Motor neuron (in vitro differentiated cells): ENCODE data around the gene ERP29. TPM values are rescaled to one million over a fixed set of nuclear protein-coding genes. Genes with fewer than 3 reads are reported as not detected.

Experiments used
- ATAC-seq, 8 experiments: fragments of 200-7000 bp; cut with Tn5 transposase; replicated peaks in 6 of 8; 2 replicates each; pipeline ENCODE4 v1.8.0; 2021; ENCODE audit warnings: mild to moderate bottlenecking in 8 of 8, moderate library complexity in 8 of 8
- H3K27ac ChIP-seq, 2 donors: fragments of 250-450 bp; sonication (Bioruptor Pico); 2 replicates each; pipeline ENCODE4 v1.9.0; 2021; ENCODE audit warnings: antibody characterized with exemption in 2 of 2, mild to moderate bottlenecking in 2 of 2, moderate library complexity in 1 of 2
- H3K4me1 ChIP-seq, 2 donors: fragments of 250-450 bp; sonication (Bioruptor Pico); replicated peaks in 1 of 2; 2 replicates each; pipeline ENCODE4 v1.6.1; 2021; ENCODE audit warnings: antibody characterized with exemption in 2 of 2, mild to moderate bottlenecking in 2 of 2, moderate library complexity in 1 of 2
- H3K4me3 ChIP-seq, 5 donors: fragments of 250-450 bp; sonication (Bioruptor Pico); 2 replicates each; pipeline ENCODE4 v1.9.0; 2021; ENCODE audit warnings: antibody characterized with exemption in 5 of 5, mild to moderate bottlenecking in 5 of 5, moderate library complexity in 4 of 5
- WGBS, 10 experiments: fragments of 450-650 bp; shearing (Covaris generic); methylation state at CpG; one replicate each; pipeline ENCODE4 v1.0.0; 2022; 5-methylcytosine and 5-hydroxymethylcytosine counted together
- in situ Hi-C, 9 experiments: fragments of 400-800 bp; cut with MboI; loops; one replicate each; pipeline ENCODE4 v1.15.0; 2021; ENCODE audit warnings: low sequenced_read_pairs in 9 of 9, low pct_unique_long_range_greater_than_20kb in 2 of 9; ENCODE audit not compliant: unreplicated experiment in 9 of 9
- total RNA-seq, 8 experiments: library from RNA; unstranded; fragments of 300-600 nt; gene quantifications; 2 replicates each; pipeline versions ENCODE4 v1.2.3 to v1.2.4, GENCODE V29; 2022

The ERP29 gene
- 100 to 1,000 TPM in 5 of 8 experiments, 10 to 100 TPM in 3; 47.2 to 152 (median 107) TPM for total RNA-seq

DNA sequence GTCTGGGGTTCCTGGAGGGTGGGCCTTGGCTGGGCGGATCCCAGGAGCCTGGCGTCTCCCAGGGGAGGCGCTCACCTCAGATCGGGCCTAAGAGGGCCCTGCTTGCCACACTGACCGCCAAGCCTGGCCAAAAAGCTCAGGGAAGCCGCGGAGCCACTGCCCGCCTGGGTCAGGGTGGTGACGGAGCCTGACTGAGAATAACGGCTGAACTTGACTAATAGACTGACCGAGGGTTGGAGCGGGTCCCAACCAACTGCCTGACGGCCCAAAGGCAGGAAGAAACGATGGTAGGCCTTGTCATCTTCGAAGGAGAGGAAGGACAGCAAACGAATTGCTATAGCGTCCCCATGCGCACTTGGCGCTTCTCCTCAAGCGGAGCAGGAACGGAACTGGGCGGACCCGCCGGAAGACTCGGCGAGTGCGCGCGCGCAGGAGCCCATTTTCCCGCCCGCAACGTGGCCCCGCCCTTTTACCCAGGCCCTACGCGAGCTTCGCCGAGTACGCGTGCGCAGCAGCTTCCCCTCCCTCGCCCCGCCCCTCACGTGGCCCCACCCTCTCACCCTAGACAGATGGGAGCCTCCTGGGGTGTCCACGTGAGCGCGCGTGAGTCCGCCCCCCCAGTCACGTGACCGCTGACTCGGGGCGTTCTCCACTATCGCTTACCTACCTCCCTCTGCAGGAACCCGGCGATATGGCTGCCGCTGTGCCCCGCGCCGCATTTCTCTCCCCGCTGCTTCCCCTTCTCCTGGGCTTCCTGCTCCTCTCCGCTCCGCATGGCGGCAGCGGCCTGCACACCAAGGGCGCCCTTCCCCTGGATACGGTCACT is at the start of gene ERP29, which contains the start of gene TMEM116:
Gene ERP29, plus strand, starts transcription at position 652 of the 826 bp plus-strand sequence. Its CDS starts 40 bp downstream, at position 692.
Gene TMEM116, minus strand, starts transcription at position 391 of the 826 bp plus-strand sequence. CDS start 7,895 bp downstream, outside the sequence.
- Histone ChIP-seq H3K27ac (peak within 1 kb of the TSS; percentile 92 to 93), H3K4me1 (peaks cover 12 to 18% of the 10 kb centered on the region in 2 donors), H3K4me3 (peak within 1 kb of the TSS; percentile 73 to 94 (median 90))
- peak; percentile 81 to 90 (median 88) for ATAC-seq
- WGBS, 10 experiments: 0 to 1% (median 0%) methylated on average over 1 to 12 of the region's 67 CpGs; no CpG with 5 or more reads in 4 of the 10 experiments
- in situ Hi-C loops: no loop called here

DNA sequence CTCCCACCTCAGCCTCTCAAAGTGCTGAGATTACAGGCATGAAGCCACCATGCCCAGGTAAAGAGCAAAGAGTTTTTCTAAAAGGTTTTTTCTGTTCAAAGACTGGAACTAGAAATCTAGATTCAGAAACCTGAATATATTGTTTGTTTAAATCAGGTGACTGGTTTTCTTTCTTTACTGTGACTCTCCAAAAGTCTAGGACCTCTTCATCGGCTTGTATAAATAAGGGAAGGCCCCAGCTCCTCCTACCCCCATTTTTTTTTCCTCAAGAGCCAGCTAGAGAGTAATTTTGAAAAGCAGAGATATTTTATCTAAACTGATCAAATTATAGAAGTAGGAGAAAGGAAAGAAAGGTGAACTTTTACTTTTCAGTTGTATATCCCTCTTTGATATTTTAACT is 48.3 kb upstream of the ERP29 start:
- no peaks in the 10 kb centered on the region for H3K4me1 ChIP-seq
- no peak for ATAC-seq
- no peak overlapping the region for H3K4me3 ChIP-seq
- no peak overlapping the region for H3K27ac ChIP-seq
- 60 to 100% (median 100%) methylated on average over 1 of the region's 1 CpG; no CpG with 5 or more reads in 2 of the 10 experiments for WGBS, 10 experiments
- in situ Hi-C loops: no loop called here

DNA sequence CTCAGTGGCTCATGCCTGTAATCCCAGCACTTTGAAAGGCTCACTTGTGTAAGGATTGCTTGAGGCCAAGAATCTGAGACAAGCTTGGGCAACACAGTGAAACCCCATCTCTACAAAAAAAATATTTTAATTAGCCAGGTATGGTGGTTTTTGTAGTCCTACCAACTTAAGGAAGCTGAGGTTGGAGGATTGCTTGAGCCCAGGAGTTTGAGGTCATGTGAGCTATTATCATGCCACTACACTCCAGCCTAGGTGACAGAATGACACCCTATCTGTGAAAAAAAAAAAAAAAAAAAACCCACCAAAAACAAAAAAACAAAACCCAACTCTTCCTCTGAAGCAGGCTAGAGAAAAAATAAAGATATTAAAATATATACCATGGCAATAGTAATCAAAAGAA is 41.4 kb upstream of the ERP29 start:
- no peaks in the 10 kb centered on the region for H3K4me1 ChIP-seq
- no peak overlapping the region for H3K27ac ChIP-seq
- in situ Hi-C loops: no loop called here
- no peak for ATAC-seq
- no peak overlapping the region for H3K4me3 ChIP-seq

DNA sequence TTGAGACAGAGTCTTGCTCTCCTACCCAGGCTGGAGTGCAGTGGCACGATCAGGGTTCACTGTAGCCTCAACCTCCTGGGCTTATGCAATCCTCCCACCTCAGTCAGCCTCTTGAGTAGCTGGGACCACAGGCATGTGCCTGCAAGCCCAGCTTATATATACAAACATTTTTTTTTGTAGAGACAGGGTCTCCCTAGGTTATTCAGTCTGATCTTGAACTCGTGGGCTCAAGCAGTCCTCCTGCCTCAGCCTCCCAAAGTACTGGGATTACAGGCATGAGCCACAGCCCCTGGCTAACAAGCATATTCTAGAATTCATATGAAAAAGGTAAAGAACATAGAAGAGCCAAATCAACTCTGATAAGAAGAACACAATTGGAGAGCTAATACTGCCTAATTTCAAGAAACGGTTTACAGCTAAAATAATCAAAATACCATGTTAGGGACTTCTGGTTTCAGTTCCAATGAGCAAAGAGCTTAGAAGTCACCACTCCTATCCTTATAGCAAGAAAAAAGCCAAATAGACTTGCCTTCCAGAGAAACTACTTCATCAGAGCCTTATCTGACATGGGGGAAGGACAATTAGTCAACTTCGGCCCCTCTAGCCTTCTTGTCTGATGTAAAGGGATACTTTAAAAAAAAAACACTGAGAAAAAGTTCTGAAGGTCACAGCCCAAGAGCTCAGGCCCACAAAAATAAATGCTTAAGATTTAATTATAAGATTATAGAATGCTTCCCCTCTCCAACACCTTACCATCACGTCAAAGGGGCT is 37.9 kb upstream of the ERP29 start:
- no peak for ATAC-seq
- H3K4me3 ChIP-seq: no peak overlapping the region
- WGBS, 10 experiments: 40 to 100% (median 89%) methylated on average over 2 to 5 of the region's 5 CpGs; no CpG with 5 or more reads in 3 of the 10 experiments
- H3K27ac ChIP-seq: no peak overlapping the region
- in situ Hi-C loops: no loop called here
- H3K4me1 ChIP-seq: no peaks in the 10 kb centered on the region

DNA sequence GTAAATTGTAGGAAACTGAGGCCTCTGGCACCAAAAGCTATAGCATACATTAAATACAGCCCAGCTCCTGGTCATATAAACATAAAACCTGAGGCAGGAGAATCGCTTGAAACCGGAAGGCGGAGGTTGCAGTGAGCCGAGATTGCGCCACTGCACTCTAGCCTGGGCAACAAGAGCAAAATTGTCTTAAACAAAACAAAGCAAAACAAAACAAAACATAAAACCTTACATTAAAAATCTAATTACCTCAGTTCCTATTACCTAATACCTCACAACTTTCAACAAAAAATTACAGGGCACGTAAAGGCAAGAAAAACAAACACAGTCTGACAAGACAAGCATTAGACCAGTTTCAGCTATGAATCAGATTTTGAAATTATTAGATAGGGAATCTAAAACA is 36.9 kb upstream of the ERP29 start:
- in situ Hi-C loops: no loop called here
- ATAC-seq: no peak
- H3K4me3 ChIP-seq: no peak overlapping the region
- no peak overlapping the region for H3K27ac ChIP-seq
- WGBS, 10 experiments: 79 to 100% (median 97%) methylated on average over 1 to 6 of the region's 6 CpGs; no CpG with 5 or more reads in 1 of the 10 experiments
- H3K4me1 ChIP-seq: no peaks in the 10 kb centered on the region

DNA sequence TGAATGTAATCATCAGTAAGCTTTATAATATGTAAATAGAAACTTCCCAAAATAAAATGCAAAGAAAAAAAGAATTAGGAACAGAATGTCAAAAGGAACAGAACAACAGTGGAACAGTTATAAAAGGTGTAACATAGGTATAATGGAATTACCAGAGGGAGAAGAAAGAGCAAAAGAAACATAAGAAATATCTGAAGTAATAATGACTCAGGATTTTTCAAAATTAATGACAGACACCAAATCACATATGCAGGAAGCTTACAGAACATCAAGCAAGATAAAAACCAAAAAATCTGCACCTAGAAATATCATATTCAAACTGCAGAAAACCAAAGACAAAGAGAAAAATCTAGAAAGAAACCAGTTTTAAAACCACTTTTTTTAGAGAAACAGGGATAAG is 36.4 kb upstream of the ERP29 start:
- no peak overlapping the region for H3K27ac ChIP-seq
- H3K4me3 ChIP-seq: no peak overlapping the region
- ATAC-seq: no peak
- in situ Hi-C loops: no loop called here
- H3K4me1 ChIP-seq: no peaks in the 10 kb centered on the region

DNA sequence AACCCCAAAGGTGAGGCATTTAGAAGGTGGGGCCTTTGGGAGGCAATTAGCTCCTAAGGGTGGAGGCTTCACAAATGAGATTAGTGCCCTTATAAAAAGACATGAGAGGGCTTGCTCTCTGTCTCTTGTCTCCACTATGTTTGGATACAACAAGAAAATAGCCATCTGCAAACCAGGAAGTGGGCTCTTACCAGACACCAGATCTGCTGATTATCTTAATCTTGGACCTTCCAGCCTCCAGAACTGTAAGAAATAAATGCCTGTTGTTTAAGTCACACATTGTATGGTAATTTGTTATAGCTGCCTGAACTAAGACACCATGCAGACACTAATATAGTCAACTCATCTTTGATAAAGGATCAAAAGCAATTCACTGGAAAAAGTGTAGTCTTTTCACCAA is 34.7 kb upstream of the ERP29 start:
- Histone ChIP-seq H3K27ac (no peak overlapping the region), H3K4me1 (no peaks in the 10 kb centered on the region), H3K4me3 (no peak overlapping the region)
- in situ Hi-C loops: no loop called here
- no peak for ATAC-seq

DNA sequence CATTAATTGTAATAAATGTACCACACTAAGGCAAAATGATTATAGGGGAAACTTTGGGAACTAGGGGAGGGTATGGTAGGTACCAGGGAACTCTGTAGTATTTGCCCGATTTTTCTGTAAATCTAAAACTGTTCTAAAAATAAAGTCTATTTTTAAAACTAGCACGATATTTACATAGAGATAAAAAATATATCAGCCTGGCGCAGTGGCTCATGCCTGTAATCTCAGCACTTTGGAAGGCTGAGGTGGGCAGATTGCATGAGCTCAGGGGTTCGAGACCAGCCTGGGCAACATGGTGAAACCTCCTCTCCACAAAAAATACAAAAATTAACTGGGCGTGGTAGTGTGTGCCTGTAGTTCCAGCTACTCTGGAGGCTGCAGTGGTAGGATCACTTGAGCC is 32.6 kb upstream of the ERP29 start:
- no peak for ATAC-seq
- in situ Hi-C loops: no loop called here
- Histone ChIP-seq H3K4me1 (no peaks in the 10 kb centered on the region), H3K4me3 (no peak overlapping the region), H3K27ac (no peak overlapping the region)
- WGBS, 10 experiments: 68 to 100% (median 89%) methylated on average over 1 to 5 of the region's 5 CpGs

DNA sequence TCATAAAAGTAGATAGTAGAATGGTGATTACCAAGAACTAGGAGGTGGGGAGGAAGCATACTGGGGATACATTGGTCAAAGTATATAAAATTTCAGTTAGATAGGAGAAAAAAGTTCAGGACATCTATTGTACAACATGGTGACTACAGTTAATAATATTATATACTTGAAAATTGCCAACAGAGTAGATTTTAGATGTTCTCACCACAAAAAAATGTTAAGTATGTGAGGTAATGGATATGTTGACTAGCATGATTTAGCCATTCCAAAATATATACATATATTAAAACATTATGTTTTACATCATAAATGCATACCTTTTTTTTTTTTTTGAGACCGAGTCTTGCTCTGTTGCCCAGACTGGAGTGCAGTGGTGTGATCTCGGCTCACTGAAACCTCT is 31.2 kb upstream of the ERP29 start:
- Histone ChIP-seq H3K4me1 (no peaks in the 10 kb centered on the region), H3K4me3 (no peak overlapping the region), H3K27ac (no peak overlapping the region)
- peak in 1 of 8 experiments; percentile 47 for ATAC-seq
- in situ Hi-C loops: no loop called here
- 50 to 100% (median 97%) methylated on average over 1 to 2 of the region's 2 CpGs; no CpG with 5 or more reads in 6 of the 10 experiments for WGBS, 10 experiments

DNA sequence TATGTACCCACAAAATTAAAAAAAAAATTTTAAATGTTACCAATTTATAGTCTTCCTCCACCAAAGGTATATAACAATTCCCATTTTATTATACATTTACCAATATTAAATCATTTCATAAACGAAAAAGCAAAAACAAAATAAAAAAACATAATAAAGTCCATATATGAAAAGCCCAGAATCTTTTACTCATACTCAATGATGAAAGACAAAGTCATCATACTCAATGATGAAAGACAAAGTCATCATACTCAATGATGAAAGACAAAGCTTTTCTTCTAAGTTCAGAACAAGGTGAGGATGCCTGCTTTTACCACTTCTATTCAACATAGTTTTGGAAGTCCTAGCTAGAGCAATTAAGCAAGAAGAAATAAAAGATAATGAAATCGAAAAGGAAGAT is 28.4 kb upstream of the ERP29 start:
- no peak for ATAC-seq
- Histone ChIP-seq H3K4me1 (no peaks in the 10 kb centered on the region), H3K27ac (no peak overlapping the region), H3K4me3 (no peak overlapping the region)
- in situ Hi-C loops: no loop called here
- WGBS, 10 experiments: 32 to 90% (median 63%) methylated on average over 1 to 2 of the region's 2 CpGs

DNA sequence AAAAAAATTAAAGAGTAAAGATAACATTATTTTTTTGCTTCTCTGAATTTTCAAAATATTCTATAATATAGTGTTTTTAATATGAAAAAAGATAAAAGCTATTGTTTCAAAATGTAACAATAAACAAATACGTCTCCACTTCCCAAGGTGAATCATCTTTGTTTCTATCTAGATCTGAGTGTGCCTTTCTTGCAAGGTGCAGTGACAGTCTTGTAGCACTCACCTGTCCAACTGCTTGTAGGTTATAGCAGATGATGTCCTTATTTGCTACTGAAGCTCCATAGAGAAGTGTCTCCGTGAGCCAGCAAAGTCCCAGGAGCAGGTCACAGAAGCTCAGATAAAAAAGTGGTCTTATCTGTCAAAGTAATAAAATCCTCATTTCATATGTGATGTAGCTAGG is 21.7 kb upstream of the ERP29 start:
- in situ Hi-C loops: no loop called here
- ATAC-seq: no peak
- H3K4me1 ChIP-seq: no peaks in the 10 kb centered on the region
- 86 to 100% (median 92%) methylated on average over 1 to 2 of the region's 2 CpGs; no CpG with 5 or more reads in 5 of the 10 experiments for WGBS, 10 experiments
- no peak overlapping the region for H3K27ac ChIP-seq
- H3K4me3 ChIP-seq: no peak overlapping the region

DNA sequence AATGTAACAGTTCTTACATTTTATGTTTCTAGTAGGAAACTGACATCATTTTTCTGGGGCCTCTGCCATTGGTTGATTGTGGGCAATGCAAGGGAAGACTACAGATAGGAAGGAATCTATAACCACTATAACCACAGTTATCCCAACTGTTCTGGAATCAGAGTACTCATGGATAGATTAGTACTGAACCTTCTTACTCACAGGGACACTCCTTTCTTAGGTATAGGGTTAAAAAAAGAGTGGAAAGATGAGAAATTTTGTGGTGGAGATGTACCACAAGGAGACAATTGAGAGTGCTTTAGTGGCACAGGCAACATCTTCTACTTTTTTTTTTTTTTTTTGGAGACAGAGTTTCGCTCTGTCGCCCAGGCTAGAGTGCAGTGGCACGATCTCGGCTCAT is 21.3 kb upstream of the ERP29 start:
- no peak for ATAC-seq
- in situ Hi-C loops: no loop called here
- Histone ChIP-seq H3K4me3 (no peak overlapping the region), H3K4me1 (no peaks in the 10 kb centered on the region), H3K27ac (no peak overlapping the region)
- 97 to 100% methylated on average over 2 to 4 of the region's 4 CpGs; no CpG with 5 or more reads in 8 of the 10 experiments for WGBS, 10 experiments

DNA sequence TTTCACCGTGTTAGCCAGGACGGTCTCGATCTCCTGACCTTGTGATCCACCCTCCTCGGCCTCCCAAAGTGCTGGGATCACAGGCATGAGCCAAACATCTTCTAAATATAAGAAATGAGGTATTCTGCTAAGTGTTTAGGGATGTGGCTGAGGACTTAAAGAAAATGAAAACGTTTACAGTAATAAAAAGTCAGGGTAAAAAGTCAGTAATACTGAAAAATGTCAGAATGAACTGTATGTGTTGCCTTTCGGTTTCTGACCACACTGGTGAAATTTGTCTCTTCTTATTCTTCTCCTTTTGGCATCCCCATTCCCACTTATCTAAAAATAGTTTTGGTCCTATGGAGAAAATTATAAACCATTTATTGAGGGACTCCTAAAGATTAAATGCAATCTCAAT is 20.8 kb upstream of the ERP29 start:
- Histone ChIP-seq H3K4me1 (no peaks in the 10 kb centered on the region), H3K27ac (no peak overlapping the region), H3K4me3 (no peak overlapping the region)
- ATAC-seq: no peak
- in situ Hi-C loops: no loop called here
- 0 to 100% (median 50%) methylated on average over 1 to 5 of the region's 6 CpGs; no CpG with 5 or more reads in 1 of the 10 experiments for WGBS, 10 experiments
